HTR-8/SVneo (cell line): ENCODE data around the gene GTF2A1.
A peak's percentile ranks its signal among the peaks of the same experiment; 100 is the strongest.
"Not testable (repeated sequence)": the region's sequence is repeated elsewhere in the genome, so short reads cannot be mapped to it uniquely, and the experiment has no call there.

Experiments used
- DNase-seq: peaks from one replicate; pipeline ENCODE4 v3.0.0; 2011; ENCODE audit warnings: low spot score, mixed read lengths; ENCODE audit not compliant: insufficient read length
- FAIRE-seq: peaks from 2 replicates; lab custom pipeline; 2011; peaks lifted over from hg19 to GRCh38; lab: Jason Lieb, UNC

GTF2A1 gene

GRCh38 chr14:81234278-81234677 lies 13.5 kb upstream of the GTF2A1 start:
- DNase-seq: no peak
- no peak for FAIRE-seq

GRCh38 chr14:81233615-81234014 lies 12.9 kb upstream of the GTF2A1 start:
- DNase-seq: no peak
- no peak for FAIRE-seq

GRCh38 chr14:81231540-81231939 lies 10.8 kb upstream of the GTF2A1 start:
- no peak for FAIRE-seq

GRCh38 chr14:81224222-81224621 lies 3.5 kb upstream of the GTF2A1 start:
- DNase-seq: no peak
- FAIRE-seq: no peak

More at GRCh38 chr14:81231540-81231939, 10.8 kb upstream of the GTF2A1 start:
- no peak for DNase-seq

- DNase-seq, FAIRE-seq: not testable (repeated sequence)
Observed at GRCh38 chr14:81223788-81224187, 3.0 kb upstream of the GTF2A1 start.

GRCh38 chr14:81222691-81223090 lies 1.9 kb upstream of the GTF2A1 start:
- DNase-seq (no peak), FAIRE-seq (no peak)

- DNase-seq (no peak), FAIRE-seq (no peak)
Observed at GRCh38 chr14:81222126-81222525, 1.4 kb upstream of the GTF2A1 start.

- DNase-seq (no peak), FAIRE-seq (peak; percentile 4)
Observed at GRCh38 chr14:81221579-81222102, 882 bp upstream of the GTF2A1 start.

GRCh38 chr14:81220580-81220829 lies 254 bp downstream of the GTF2A1 start:
- FAIRE-seq (no peak), DNase-seq (no peak)

GRCh38 chr14:81219759-81220579 lies 790 bp downstream of the GTF2A1 start:
- DNase-seq (no peak), FAIRE-seq (no peak)

- DNase-seq (peak; percentile 86), FAIRE-seq (peak; percentile 86)
Observed at GRCh38 chr14:81219210-81219758, 1.5 kb downstream of the GTF2A1 start.

- FAIRE-seq: no peak
Observed at GRCh38 chr14:81211844-81212243, 8.9 kb downstream of the GTF2A1 start.

GRCh38 chr14:81209167-81209836 lies 11.5 kb downstream of the GTF2A1 start:
- DNase-seq (no peak), FAIRE-seq (no peak)

More at GRCh38 chr14:81211844-81212243, 8.9 kb downstream of the GTF2A1 start:
- DNase-seq: no peak

- FAIRE-seq (no peak), DNase-seq (no peak)
Observed at GRCh38 chr14:81208489-81208888, 12.3 kb downstream of the GTF2A1 start.

GRCh38 chr14:81206115-81206514 lies 14.6 kb downstream of the GTF2A1 start:
- no peak for FAIRE-seq
- DNase-seq: no peak

GRCh38 chr14:81205639-81206038 lies 15.1 kb downstream of the GTF2A1 start:
- FAIRE-seq (no peak), DNase-seq (no peak)

- DNase-seq: no peak
- FAIRE-seq: no peak
Observed at GRCh38 chr14:81200054-81200453, 20.7 kb downstream of the GTF2A1 start.

GRCh38 chr14:81199084-81199483 lies 21.7 kb downstream of the GTF2A1 start:
- FAIRE-seq: no peak
- no peak for DNase-seq

GRCh38 chr14:81198651-81199050 lies 22.1 kb downstream of the GTF2A1 start:
- DNase-seq (no peak), FAIRE-seq (no peak)

- DNase-seq (no peak), FAIRE-seq (no peak)
Observed at GRCh38 chr14:81193924-81194633, 26.7 kb downstream of the GTF2A1 start.

GRCh38 chr14:81192594-81192993 lies 28.2 kb downstream of the GTF2A1 start:
- DNase-seq (no peak), FAIRE-seq (no peak)
